ENCODE data around the gene KCNQ1OT1. TPM values are rescaled to one million over a fixed set of nuclear protein-coding genes. Genes with fewer than 3 reads are reported as not detected.
A peak's percentile ranks its signal among the peaks of the same experiment; 100 is the strongest.

The KCNQ1OT1 gene
- total RNA-seq, 4 donors from 2014 or later, result 6.3 to 8.0 (median 7.7) TPM

GRCh38 chr11:2564588-2565425, 135.0 kb downstream of the KCNQ1OT1 start:
- Histone ChIP-seq H3K36me3 (no peaks in the 10 kb centered on the region), H3K4me1 (peaks cover 0 to 17% (median 7%) of the 10 kb centered on the region in 4 donors), H3K4me3 (no peak overlapping the region), H3K27me3 (no peaks in the 10 kb centered on the region), H3K27ac (no peak overlapping the region), H3K9me3 (no peaks in the 10 kb centered on the region)
- TF ChIP-seq POLR2A (IDR thresholded peaks at IDR 0.05), result no peak
- no peak for TF ChIP-seq EP300 (IDR thresholded peaks at IDR 0.05)
- TF ChIP-seq CTCF (IDR thresholded peaks at IDR 0.05), result no peak
- 77 to 83% methylated on average over 16 of the region's 16 CpGs for WGBS, 2 donors
- DNase-seq (ENCODE audit: low spot score in 2 of 2), result peak in 1 of 2 donors; percentile 8

DNA sequence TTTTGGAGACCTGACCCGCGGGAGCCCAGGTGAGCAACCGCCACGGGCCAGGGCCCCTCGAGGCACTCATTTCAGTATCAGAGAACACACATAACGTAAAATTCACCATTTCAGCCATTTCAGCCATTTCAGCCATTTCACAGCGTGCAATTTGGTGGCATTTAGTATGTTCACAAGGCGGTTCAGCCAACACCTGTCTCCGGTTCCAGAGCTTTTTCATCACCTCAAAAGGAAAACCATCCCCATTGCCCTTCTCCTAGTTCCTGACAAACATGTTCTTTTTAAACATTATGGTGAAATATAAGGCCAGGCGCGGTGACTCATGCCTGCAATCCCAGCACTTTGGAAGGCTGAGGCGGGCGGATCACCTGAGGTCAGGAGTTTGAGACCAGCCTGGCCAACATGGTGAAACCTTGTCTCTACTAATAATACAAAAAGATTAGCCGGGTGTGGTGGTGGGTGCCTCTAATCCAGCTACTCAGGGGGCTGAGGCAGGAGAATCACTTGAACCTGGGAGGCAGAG, 135.7 kb downstream of the KCNQ1OT1 start:
- no peak for DNase-seq (ENCODE audit: low spot score in 2 of 2)
- no peaks in the 10 kb centered on the region for H3K27me3 ChIP-seq

GRCh38 chr11:2563213-2564007, 136.4 kb downstream of the KCNQ1OT1 start:
- DNase-seq (ENCODE audit: low spot score in 2 of 2), result peak in 1 of 2 donors; percentile 8
- 93% methylated on average over 25 to 28 of the region's 28 CpGs for WGBS, 2 donors
- Histone ChIP-seq H3K4me3 (no peak overlapping the region), H3K27me3 (no peaks in the 10 kb centered on the region), H3K9me3 (no peaks in the 10 kb centered on the region), H3K36me3 (no peaks in the 10 kb centered on the region), H3K27ac (no peak overlapping the region), H3K4me1 (peaks cover 0 to 17% (median 7%) of the 10 kb centered on the region in 4 donors)
- TF ChIP-seq POLR2A (IDR thresholded peaks at IDR 0.05) (no peak), CTCF (IDR thresholded peaks at IDR 0.05) (no peak), EP300 (IDR thresholded peaks at IDR 0.05) (no peak)

More for the DNA sequence above, 135.7 kb downstream of the KCNQ1OT1 start:
- no peak overlapping the region for H3K27ac ChIP-seq
- WGBS, 2 donors, result 94 to 95% methylated on average over 14 of the region's 14 CpGs
- peaks cover 0 to 17% (median 7%) of the 10 kb centered on the region in 4 donors for H3K4me1 ChIP-seq
- H3K36me3 ChIP-seq, result no peaks in the 10 kb centered on the region
- H3K9me3 ChIP-seq, result no peaks in the 10 kb centered on the region
- TF ChIP-seq POLR2A (IDR thresholded peaks at IDR 0.05) (no peak), EP300 (IDR thresholded peaks at IDR 0.05) (no peak)
- H3K4me3 ChIP-seq, result no peak overlapping the region

- Histone ChIP-seq H3K9me3 (no peaks in the 10 kb centered on the region), H3K27me3 (no peaks in the 10 kb centered on the region), H3K36me3 (no peaks in the 10 kb centered on the region), H3K27ac (peak overlapping the region in 3 of 4 donors; percentile 15 to 78 (median 77)), H3K4me3 (no peak overlapping the region), H3K4me1 (peaks cover 0 to 17% (median 7%) of the 10 kb centered on the region in 4 donors)
- 82 to 86% methylated on average over 6 of the region's 6 CpGs for WGBS, 2 donors
- TF ChIP-seq EP300 (IDR thresholded peaks at IDR 0.05) (no peak), POLR2A (IDR thresholded peaks at IDR 0.05) (no peak), CTCF (IDR thresholded peaks at IDR 0.05) (no peak)
- DNase-seq (ENCODE audit: low spot score in 2 of 2), result no peak
These were observed 136.9 kb downstream of the KCNQ1OT1 start for GRCh38 chr11:2562890-2563212.

GRCh38 chr11:2561696-2562581, 137.9 kb downstream of the KCNQ1OT1 start:
- Histone ChIP-seq H3K27me3 (no peaks in the 10 kb centered on the region), H3K4me1 (peaks cover 0 to 17% (median 7%) of the 10 kb centered on the region in 4 donors), H3K36me3 (no peaks in the 10 kb centered on the region), H3K9me3 (no peaks in the 10 kb centered on the region), H3K4me3 (no peak overlapping the region), H3K27ac (peak overlapping the region; percentile 15 to 78 (median 65))
- whole genome bisulfite sequencing, 2 donors, result 46 to 66% methylated on average over 6 to 24 of the region's 27 CpGs
- peak in 1 of 2 donors; percentile 14 for DNase-seq (ENCODE audit: low spot score in 2 of 2)
- TF ChIP-seq POLR2A (IDR thresholded peaks at IDR 0.05) (no peak), CTCF (IDR thresholded peaks at IDR 0.05) (no peak), EP300 (IDR thresholded peaks at IDR 0.05) (no peak)
